ENCODE results near the gene S100A5.
"Not testable (repeated sequence)": the region's sequence is repeated elsewhere in the genome, so short reads cannot be mapped to it uniquely, and the experiment has no call there.

The S100A5 gene, protein sequence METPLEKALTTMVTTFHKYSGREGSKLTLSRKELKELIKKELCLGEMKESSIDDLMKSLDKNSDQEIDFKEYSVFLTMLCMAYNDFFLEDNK

GRCh38 chr1:153540394-153541361 lies at the start of gene S100A5:
Gene S100A5, minus strand, starts transcription at chr1:153540934. Its CDS starts 743 bp downstream, at chr1:153540191.
- no peak within 1 kb of the TSS for H3K4me3 ChIP-seq (ENCODE audit: low read depth in 1 of 2, low read length in 2 of 2)
- H3K9ac ChIP-seq (ENCODE audit: low read depth, low read length), result no peak within 1 kb of the TSS
- H4K20me1 ChIP-seq (ENCODE audit: insufficient read depth, low read length), result no peaks in the 10 kb centered on the region
- peaks cover 64% of the 10 kb centered on the region for H3K4me1 ChIP-seq (ENCODE audit: insufficient read depth, low read length)
- no peaks in the 10 kb centered on the region for H3K9me3 ChIP-seq (ENCODE audit: insufficient read depth, low read length, severe bottlenecking)
- H3K4me2 ChIP-seq (ENCODE audit: insufficient read depth, low read length), result peak within 1 kb of the TSS; percentile 1; the same call in 1 of the 2 replicates
- ATAC-seq (ENCODE audit: insufficient read depth, low read depth) (peak; percentile 75), DNase-seq (peak; percentile 88)
- no peaks in the 10 kb centered on the region for H3K79me2 ChIP-seq (ENCODE audit: insufficient read depth, low read length)
- no peaks in the 10 kb centered on the region for H3K36me3 ChIP-seq (ENCODE audit: insufficient read depth, low read length)
- no peak for TF ChIP-seq EZH2 (IDR thresholded peaks at IDR 0.05; ENCODE audit: borderline replicate concordance, low read depth, low read length, severe bottlenecking)
- TF ChIP-seq, protein P1, sequence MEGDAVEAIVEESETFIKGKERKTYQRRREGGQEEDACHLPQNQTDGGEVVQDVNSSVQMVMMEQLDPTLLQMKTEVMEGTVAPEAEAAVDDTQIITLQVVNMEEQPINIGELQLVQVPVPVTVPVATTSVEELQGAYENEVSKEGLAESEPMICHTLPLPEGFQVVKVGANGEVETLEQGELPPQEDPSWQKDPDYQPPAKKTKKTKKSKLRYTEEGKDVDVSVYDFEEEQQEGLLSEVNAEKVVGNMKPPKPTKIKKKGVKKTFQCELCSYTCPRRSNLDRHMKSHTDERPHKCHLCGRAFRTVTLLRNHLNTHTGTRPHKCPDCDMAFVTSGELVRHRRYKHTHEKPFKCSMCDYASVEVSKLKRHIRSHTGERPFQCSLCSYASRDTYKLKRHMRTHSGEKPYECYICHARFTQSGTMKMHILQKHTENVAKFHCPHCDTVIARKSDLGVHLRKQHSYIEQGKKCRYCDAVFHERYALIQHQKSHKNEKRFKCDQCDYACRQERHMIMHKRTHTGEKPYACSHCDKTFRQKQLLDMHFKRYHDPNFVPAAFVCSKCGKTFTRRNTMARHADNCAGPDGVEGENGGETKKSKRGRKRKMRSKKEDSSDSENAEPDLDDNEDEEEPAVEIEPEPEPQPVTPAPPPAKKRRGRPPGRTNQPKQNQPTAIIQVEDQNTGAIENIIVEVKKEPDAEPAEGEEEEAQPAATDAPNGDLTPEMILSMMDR (IDR thresholded peaks at IDR 0.05; ENCODE audit: borderline replicate concordance, extremely low read depth, low read length, poor library complexity, severe bottlenecking), result no peak
- H2AFZ ChIP-seq (ENCODE audit: low read depth, low read length), result peak within 1 kb of the TSS; percentile 68
- H3K27ac ChIP-seq (ENCODE audit: low read length), result peak within 1 kb of the TSS; percentile 78
- no peaks in the 10 kb centered on the region for H3K27me3 ChIP-seq (ENCODE audit: insufficient read depth, low read length, poor library complexity)

- ATAC-seq (ENCODE audit: insufficient read depth, low read depth), result no peak
- TF ChIP-seq, protein P1 (IDR thresholded peaks at IDR 0.05; ENCODE audit: borderline replicate concordance, extremely low read depth, low read length, poor library complexity, severe bottlenecking), result no peak
- no peak for TF ChIP-seq EZH2 (IDR thresholded peaks at IDR 0.05; ENCODE audit: borderline replicate concordance, low read depth, low read length, severe bottlenecking)
Measured at GRCh38 chr1:153588482-153588881, 47.7 kb upstream of the S100A5 start.

DNA sequence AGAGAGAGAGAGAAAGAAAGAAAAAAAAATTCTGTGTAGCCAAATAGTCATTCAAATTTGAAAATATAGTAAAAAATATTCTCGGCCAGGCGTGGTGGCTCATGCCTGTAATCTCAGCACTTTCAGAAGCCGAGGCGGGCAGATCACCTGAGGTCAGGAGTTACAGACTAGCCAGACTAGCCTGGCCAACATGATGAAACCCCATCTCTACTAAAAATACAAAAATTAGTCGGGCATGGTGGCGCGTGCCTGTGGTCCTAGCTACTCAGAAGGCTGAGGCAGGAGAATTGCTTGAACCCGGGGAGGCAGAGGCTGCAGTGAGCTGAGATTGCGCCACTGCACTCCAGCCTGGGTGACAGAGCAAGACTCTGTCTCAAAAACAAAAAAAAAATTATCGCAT lies 47.3 kb upstream of the S100A5 start:
- H2AFZ ChIP-seq (ENCODE audit: low read depth, low read length), result not testable (repeated sequence)

More at GRCh38 chr1:153588482-153588881, 47.7 kb upstream of the S100A5 start:
- Histone ChIP-seq H3K4me2 (ENCODE audit: insufficient read depth, low read length) (no peak overlapping the region), H3K9ac (ENCODE audit: low read depth, low read length) (no peak overlapping the region), H3K27me3 (ENCODE audit: insufficient read depth, low read length, poor library complexity) (no peaks in the 10 kb centered on the region), H2AFZ (ENCODE audit: low read depth, low read length) (no peak overlapping the region), H3K9me3 (ENCODE audit: insufficient read depth, low read length, severe bottlenecking) (no peaks in the 10 kb centered on the region), H3K4me1 (ENCODE audit: insufficient read depth, low read length) (no peaks in the 10 kb centered on the region), H3K4me3 (ENCODE audit: low read depth in 1 of 2, low read length in 2 of 2) (no peak overlapping the region), H3K79me2 (ENCODE audit: insufficient read depth, low read length) (no peaks in the 10 kb centered on the region), H3K36me3 (ENCODE audit: insufficient read depth, low read length) (no peaks in the 10 kb centered on the region), H4K20me1 (ENCODE audit: insufficient read depth, low read length) (no peaks in the 10 kb centered on the region), H3K27ac (ENCODE audit: low read length) (no peak overlapping the region)
- DNase-seq, result no peak

GRCh38 chr1:153587314-153587713 lies 46.6 kb upstream of the S100A5 start:
- DNase-seq (no peak), ATAC-seq (ENCODE audit: insufficient read depth, low read depth) (no peak)
- Histone ChIP-seq H3K9ac (ENCODE audit: low read depth, low read length) (no peak overlapping the region), H3K9me3 (ENCODE audit: insufficient read depth, low read length, severe bottlenecking) (no peaks in the 10 kb centered on the region), H3K4me1 (ENCODE audit: insufficient read depth, low read length) (no peaks in the 10 kb centered on the region), H3K79me2 (ENCODE audit: insufficient read depth, low read length) (no peaks in the 10 kb centered on the region), H3K4me3 (ENCODE audit: low read depth in 1 of 2, low read length in 2 of 2) (no peak overlapping the region), H3K27me3 (ENCODE audit: insufficient read depth, low read length, poor library complexity) (no peaks in the 10 kb centered on the region), H3K4me2 (ENCODE audit: insufficient read depth, low read length) (no peak overlapping the region), H3K36me3 (ENCODE audit: insufficient read depth, low read length) (no peaks in the 10 kb centered on the region), H4K20me1 (ENCODE audit: insufficient read depth, low read length) (no peaks in the 10 kb centered on the region), H3K27ac (ENCODE audit: low read length) (no peak overlapping the region), H2AFZ (ENCODE audit: low read depth, low read length) (no peak overlapping the region)
- TF ChIP-seq, protein P1 (IDR thresholded peaks at IDR 0.05; ENCODE audit: borderline replicate concordance, extremely low read depth, low read length, poor library complexity, severe bottlenecking), result no peak
- no peak for TF ChIP-seq EZH2 (IDR thresholded peaks at IDR 0.05; ENCODE audit: borderline replicate concordance, low read depth, low read length, severe bottlenecking)

More for the DNA sequence above, 47.3 kb upstream of the S100A5 start:
- not testable (repeated sequence) for H3K4me2 ChIP-seq (ENCODE audit: insufficient read depth, low read length); H3K36me3 ChIP-seq (ENCODE audit: insufficient read depth, low read length); ATAC-seq (ENCODE audit: insufficient read depth, low read depth); H3K9ac ChIP-seq (ENCODE audit: low read depth, low read length); H4K20me1 ChIP-seq (ENCODE audit: insufficient read depth, low read length); DNase-seq; H3K27me3 ChIP-seq (ENCODE audit: insufficient read depth, low read length, poor library complexity); H3K27ac ChIP-seq (ENCODE audit: low read length); H3K79me2 ChIP-seq (ENCODE audit: insufficient read depth, low read length); H3K4me1 ChIP-seq (ENCODE audit: insufficient read depth, low read length); H3K4me3 ChIP-seq (ENCODE audit: low read depth in 1 of 2, low read length in 2 of 2); H3K9me3 ChIP-seq (ENCODE audit: insufficient read depth, low read length, severe bottlenecking)
